SH-SY5Y (cell line): ENCODE data around the gene PARD6G.

Experiments
- GATA2 ChIP-seq: IDR thresholded peaks from 2 replicates; pipeline ENCODE4 v1.6.1; 2011; ENCODE audit warnings: mild to moderate bottlenecking, low read depth, low read length
- GATA3 ChIP-seq: IDR thresholded peaks from 2 replicates; pipeline ENCODE4 v1.6.1; 2011; ENCODE audit warnings: low read depth, mild to moderate bottlenecking, low read length, moderate library complexity

GRCh38 chr18:80259610-80260009 lies 12.3 kb upstream of the PARD6G start:
- TF ChIP-seq GATA2 (no peak), GATA3 (no peak)
